ENCODE results near the gene RXRG.

RXRG gene

DNA sequence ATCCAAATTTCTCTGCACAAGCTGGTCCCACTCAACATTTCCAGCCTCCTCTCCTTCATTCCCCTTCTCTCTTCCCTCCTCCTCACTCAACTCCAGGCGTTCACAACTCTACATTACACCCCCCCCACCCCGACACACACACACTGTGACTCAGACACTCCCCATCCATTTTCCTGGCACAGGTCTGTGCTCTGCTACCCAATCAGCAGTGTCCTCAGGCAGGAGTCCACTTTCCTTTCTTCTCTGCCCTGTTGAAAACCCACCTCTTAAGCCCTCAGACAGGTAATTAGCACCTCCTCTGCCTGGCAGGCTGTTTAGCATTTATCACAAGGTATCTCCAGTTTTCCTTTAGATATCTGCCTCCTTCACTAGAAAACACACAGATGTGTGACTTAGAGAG, 79.6 kb downstream of the RXRG start:
- DNase-seq: no peak

DNA sequence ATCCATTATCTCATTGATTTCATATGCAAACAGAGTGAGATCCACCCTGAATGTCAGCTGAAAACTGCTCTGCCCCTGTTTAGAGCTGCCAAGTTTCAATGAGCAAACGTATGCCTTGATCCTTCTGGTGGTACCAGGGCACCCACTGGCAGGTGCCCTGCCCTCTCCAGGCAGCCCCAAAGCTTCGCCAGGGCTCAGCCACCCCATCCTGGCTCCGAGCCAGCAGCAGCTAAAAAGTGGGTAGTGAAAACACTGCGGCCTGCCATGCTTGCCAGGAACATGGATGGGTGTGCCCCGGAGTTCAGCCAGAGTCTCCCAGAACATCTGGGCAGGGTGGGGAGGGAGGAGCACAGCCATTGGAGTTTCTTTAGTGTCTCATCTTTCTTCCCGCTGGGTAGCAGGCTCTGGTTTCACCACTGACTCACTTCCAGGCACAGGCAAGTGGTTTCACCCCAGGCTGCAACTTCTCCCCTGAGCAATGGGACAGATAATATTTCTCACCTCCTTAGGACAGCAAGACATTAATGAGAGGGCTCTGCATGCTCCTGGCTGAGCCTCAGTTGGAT, 80.3 kb downstream of the RXRG start:
- no peak for DNase-seq

DNA sequence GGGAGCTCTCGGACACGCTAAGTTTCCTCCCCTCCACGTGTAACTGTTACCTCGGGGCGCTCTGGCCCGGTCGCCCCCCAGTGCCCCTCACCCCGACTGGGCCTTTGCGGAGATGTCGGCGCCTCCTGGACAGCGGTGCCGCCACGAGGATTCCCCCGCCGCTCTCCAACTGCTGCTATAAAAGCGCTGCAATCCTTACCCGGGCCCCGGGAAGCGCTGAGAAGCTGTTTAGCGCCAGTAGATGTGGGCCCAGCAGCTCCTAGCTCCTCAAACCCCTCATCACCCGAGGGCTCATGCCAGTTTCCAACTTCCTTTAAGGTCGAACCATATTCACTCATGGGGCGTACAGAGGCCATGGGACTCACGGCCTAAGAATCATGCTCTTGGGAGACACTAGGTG, 88.0 kb downstream of the RXRG start:
- no peak for DNase-seq

DNA sequence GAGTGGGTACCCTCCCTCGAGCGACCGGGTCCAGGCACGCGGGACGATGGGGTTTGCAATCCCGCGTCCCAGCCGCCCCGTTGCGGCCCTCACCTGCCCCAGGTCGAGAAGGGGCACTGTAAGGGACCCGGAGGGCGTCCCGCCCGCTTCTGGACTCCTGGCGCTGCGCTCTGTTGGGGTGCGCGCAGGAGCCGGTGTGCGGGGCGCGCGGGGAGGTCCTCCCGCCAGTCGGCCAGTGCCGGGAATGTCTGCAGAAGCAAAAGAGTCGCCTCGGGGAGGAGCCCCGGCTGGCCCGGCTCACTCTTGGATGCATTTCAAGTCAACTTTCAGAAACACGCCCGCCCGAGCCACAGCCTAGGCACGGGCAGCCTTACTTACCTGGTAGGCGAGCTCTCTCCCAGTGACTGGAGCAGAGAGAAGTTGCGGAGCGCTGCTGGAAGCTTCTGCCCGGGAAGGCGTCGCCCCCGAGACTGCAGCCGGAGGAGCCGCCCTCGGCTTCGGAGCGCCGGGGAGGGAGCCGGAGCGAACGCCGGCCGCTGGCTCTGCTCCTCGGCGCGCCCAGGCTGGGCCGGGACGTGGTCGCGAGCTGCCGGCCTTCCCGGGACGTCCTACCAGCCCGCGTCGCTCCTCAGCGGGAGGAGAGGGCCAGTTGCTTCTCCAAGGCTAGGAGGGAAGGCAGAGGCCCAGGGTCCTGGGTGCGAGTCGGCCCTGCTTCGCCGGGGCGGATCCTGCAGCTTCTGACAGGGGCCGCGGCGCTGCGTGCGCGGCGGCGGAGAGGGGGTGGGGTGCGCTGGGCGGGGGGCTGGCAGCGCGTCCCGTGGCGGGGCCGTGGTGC, 88.7 kb downstream of the RXRG start, which contains the start of gene LMX1A:
LMX1A (minus strand) TSS at position 739 of the 835 bp plus-strand sequence. CDS start 1,156 bp downstream, outside the sequence.
- no peak for DNase-seq

DNA sequence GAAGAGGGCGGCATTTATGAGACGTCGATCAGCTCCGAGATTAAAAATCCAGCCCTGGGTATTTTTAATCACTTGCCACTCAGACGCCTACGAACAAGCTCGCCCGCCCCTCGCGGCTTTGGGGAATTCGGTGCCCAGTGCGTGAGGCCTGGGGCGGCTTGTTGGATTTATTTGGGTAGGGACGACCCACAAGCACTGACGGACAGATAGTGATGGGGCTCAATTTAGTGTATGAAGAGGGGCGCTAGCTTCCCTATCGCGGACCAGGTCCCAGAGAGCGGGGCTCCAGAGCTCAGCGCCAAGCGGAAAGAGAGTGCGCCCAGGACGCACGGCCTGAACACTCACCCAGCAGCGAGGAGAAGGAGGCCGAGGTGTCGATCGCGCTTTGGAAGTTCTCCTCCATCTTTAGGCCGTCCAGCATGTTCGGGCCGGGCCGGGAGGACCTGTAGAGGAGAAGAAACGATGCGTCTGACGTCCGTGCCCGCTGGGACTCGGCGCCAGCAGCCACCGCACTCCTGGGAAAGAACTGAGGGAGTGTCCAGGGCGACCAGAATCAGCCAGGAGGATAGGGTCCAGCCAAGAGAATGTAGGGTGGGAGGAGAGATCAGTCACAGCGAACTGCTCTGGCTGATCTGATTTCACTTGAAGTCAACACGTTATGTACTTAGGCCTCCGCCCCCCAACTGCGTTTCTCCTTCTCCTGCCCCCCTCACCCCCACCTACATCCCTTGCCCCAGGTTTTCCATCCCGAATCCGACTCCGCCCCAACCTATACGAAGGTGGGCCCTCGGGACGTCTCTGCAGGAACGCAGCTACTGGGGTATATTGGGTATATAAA, 89.6 kb downstream of the RXRG start:
- no peak for DNase-seq

DNA sequence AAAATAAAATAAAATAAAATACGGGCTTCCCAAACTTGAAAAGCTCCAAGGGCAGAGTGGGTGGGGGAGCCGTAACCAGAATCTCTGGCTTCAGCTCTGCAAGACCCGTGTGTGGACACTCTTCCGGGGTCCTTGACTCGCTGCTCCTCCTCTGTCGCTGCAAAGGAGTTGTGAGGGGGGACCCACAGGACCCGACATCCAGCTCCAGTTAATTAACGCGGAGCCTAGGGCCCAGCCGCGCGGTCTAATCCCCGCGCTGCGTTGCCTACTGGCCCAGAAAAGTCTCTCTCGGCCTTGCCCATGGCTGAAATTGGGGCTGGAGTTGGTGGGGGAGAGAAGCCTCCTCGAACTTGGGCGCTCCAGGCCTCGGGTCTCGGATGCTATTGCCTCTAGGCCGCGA, 90.2 kb downstream of the RXRG start:
- no peak for DNase-seq

DNA sequence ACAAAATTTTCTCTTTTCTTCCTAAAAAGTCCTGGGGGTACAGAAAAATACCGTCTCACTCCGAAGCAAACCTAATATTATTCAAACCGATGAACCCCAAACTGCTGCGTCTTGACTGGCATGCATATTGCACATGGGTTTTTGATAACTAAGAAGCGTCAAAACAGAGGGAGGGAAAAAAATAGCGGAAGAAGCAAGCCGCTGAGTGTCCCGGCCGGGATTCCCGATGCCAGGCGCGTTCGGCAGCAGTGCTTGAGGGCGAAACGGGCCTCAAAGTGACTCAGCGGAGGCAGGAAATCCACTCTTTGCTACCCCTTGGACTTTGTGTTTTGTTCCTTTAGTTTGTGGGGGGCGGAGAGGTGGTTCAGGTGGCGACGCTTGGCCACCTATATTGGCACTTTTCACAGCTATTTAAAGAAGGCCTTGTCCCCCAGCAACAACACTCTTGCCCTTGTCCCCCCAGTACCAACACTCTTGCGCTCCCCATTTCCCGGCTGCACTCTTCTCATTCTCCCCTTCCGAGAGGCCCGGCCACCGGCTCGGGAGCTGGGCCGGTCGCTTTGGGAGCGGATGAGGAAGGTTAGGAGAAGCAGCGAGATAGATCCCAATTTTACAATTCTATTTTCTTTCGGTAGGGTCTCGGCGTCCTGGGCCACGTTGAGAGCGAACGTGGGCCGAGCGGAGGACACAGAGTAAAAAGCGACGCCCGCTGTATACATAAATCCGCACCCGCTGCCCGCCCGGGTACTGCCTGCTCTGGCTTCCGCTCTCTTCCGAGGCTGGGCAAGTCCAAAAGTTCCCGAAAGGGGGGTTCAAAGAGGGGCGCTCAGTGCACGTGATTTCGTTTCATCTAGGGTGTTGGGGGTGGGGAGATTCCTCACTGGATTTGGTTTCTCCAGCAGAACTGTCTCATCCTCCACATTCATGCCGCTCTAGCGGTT, 90.9 kb downstream of the RXRG start:
- no peak for DNase-seq

DNA sequence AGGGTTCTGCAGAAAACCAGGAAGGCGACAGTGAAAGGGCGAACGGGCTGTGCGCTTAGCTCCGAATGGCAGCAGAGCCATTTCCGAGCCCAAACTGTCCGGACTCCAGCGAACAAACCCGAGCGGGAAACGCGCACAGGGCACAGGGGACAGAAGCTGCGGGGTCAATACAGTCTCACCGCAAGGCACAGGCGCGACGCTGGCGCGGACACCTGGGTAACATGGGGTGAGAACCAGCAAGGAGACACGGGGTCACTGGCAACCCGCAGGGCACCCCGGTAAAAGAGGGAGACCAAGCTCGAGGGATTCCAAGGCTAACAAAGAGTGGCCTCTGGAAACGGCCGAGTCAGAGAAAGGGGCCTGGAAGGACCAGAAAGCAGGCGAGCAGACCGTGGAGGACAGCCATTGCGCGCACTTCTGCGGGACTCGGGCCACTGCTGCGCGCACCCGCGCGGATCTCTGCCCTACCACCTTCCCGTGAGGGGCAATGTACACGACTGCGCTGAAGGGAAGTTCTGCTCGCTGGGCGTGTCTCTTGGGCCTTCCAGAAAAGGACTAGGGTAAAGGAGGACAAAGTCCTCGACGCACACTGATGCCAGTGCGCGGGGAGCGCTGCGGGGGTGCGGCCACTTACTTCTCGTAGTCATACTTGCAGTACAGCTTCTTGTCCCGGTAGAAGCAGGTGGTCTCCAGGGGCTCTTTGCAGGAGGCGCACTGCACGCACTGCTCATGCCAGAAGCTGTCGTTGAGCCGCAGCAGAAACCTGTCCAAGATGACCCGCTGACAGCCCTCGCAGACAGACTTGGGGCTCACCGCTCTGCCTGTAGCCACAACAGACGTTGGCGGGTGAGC, 92.3 kb downstream of the RXRG start:
- no peak for DNase-seq

DNA sequence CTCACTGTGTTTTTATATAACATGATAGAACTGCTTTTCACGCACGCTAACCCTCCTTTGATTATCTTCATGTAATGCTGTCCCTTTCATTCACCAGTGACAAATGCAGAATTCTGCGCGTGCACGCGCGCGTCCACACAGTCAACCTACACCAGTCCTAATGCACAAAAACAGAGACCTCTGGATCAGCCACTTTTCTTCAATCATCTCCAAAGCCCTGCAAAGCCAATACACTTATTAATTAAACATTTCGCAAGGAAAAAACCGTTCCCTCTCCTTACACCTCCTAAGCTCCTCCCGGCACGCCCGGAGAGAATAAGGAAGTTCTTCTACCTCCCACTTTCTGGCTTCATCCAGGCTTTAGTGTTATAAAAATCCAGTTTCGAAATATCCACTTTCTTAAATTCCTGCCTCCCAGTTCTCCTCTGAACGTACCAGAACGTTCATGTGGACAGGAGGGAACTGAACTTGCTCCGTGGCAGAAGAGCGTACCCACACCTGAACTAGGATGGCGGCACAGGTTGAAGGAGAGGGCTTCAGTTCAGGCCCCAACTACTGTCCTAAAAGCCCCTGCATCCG, 93.0 kb downstream of the RXRG start:
- DNase-seq: no peak

Measured in NCI-H524 treated with DMSO at 0.1 percent for 48 hours (cell line).